GM12878 (cell line): ENCODE results near the gene RPL10A. TPM values are rescaled to one million over a fixed set of nuclear protein-coding genes. Genes with fewer than 3 reads are reported as not detected.
A peak's percentile ranks its signal among the peaks of the same experiment; 100 is the strongest.

Source experiments
- ATF7 ChIP-seq: fragments of 450-650 bp; IDR thresholded peaks from 2 replicates; pipeline ENCODE4 v1.6.1; 2016; ENCODE audit warnings: low read depth, mild to moderate bottlenecking
- BCL11A ChIP-seq: IDR thresholded peaks from 2 replicates; pipeline ENCODE4 v1.6.1; 2011; ENCODE audit warnings: low read depth, low read length
- BHLHE40 ChIP-seq, 2 experiments: fragments of 450-650 bp in 1 of 2; IDR thresholded peaks; 2 replicates each; pipeline ENCODE4 v1.6.1; 2011 to 2017; ENCODE audit warnings: low read depth in 2 of 2, borderline replicate concordance in 1 of 2, improper control_type of control experiment in 1 of 2, low read length in 1 of 2, mild to moderate bottlenecking in 1 of 2
- BRCA1 ChIP-seq: IDR thresholded peaks from 2 replicates; pipeline ENCODE4 v1.6.1; 2011; ENCODE audit warnings: low read depth, low read length, improper control_type of control experiment
- CBX3 ChIP-seq: fragments of 200-600 bp; sonication (generic); IDR thresholded peaks from 2 replicates; pipeline ENCODE4 v1.6.1; 2016; ENCODE audit warnings: low read depth, borderline replicate concordance
- EP300 ChIP-seq, 2 experiments: fragments of 150-350 bp in 1 of 2; IDR thresholded peaks; 2 replicates each; pipeline ENCODE4 v1.6.1; 2011 to 2012; ENCODE audit warnings: low read depth in 2 of 2, low read length in 2 of 2, borderline replicate concordance in 1 of 2, improper control_type of control experiment in 1 of 2, inconsistent platforms in 1 of 2; ENCODE audit not compliant: control insufficient read depth in 1 of 2
- HDGF ChIP-seq: fragments of 450-650 bp; IDR thresholded peaks from 2 replicates; pipeline ENCODE4 v1.6.1; 2016; ENCODE audit warnings: antibody characterized with exemption
- HSF1 ChIP-seq: fragments of 150-350 bp; IDR thresholded peaks from 2 replicates; pipeline ENCODE4 v1.6.1; 2014; ENCODE audit warnings: mild to moderate bottlenecking, low read depth, low read length
- IRF5 ChIP-seq: fragments of 450-650 bp; IDR thresholded peaks from 2 replicates; pipeline ENCODE4 v1.6.1; 2017; ENCODE audit warnings: borderline replicate concordance
- LARP7 ChIP-seq: fragments of 450-650 bp; IDR thresholded peaks from 2 replicates; pipeline ENCODE4 v1.6.1; 2017; ENCODE audit warnings: mild to moderate bottlenecking
- NR2C1 ChIP-seq: fragments of 450-650 bp; IDR thresholded peaks from 2 replicates; pipeline ENCODE4 v1.6.1; 2017; ENCODE audit warnings: antibody characterized with exemption, mild to moderate bottlenecking, moderate library complexity
- RB1 ChIP-seq: fragments of 450-650 bp; formaldehyde crosslinking; IDR thresholded peaks from 2 replicates; pipeline ENCODE4 v1.6.1; 2017; ENCODE audit warnings: mild to moderate bottlenecking, borderline replicate concordance
- RELA ChIP-seq: fragments of 450-650 bp; IDR thresholded peaks from 2 replicates; pipeline ENCODE4 v1.8.0; 2014; ENCODE audit warnings: borderline replicate concordance; ENCODE audit not compliant: partially characterized antibody
- SUPT20H ChIP-seq: IDR thresholded peaks from 2 replicates; pipeline ENCODE4 v1.6.1; 2011; ENCODE audit warnings: low read depth, mild to moderate bottlenecking, low read length, moderate library complexity, borderline replicate concordance; ENCODE audit not compliant: control insufficient read depth
- TCF3 ChIP-seq: IDR thresholded peaks from 2 replicates; pipeline ENCODE4 v1.6.1; 2012; ENCODE audit warnings: low read depth, mild to moderate bottlenecking, low read length, borderline replicate concordance; ENCODE audit not compliant: insufficient read depth
- WRNIP1 ChIP-seq: IDR thresholded peaks from 2 replicates; pipeline ENCODE4 v1.6.1; 2011; ENCODE audit warnings: low read depth, low read length, improper control_type of control experiment, borderline replicate concordance
- ZNF217 ChIP-seq: fragments of 450-650 bp; IDR thresholded peaks from 2 replicates; pipeline ENCODE4 v1.6.1; 2017; ENCODE audit warnings: antibody characterized with exemption, mild to moderate bottlenecking
- polyA plus RNA-seq, 11 experiments: library from polyadenylated mRNA; depleted of rRNA in 4 of 11; unstranded in 6 of 11; stranded (reverse) in 5 of 11; fragments of >200 nt; fragmentation: Nextera tagmentation in 4 of 11; fragmentation: Illumina TruSeq in 1 of 11; extraction: Ambion mirVana in 4 of 11; extraction: Trizol in 1 of 11; gene quantifications; 1 replicate in 1 of 11; 2 replicates in 10 of 11; pipeline versions ENCODE4 v1.2.1 to v1.2.3, GENCODE V29; 2011 to 2016; ENCODE audit warnings: inconsistent platforms in 2 of 11, missing spikeins in 2 of 11, low read depth in 1 of 11
- total RNA-seq, 4 experiments: library from RNA; depleted of rRNA in 3 of 4; stranded (reverse); fragments of >200 nt in 3 of 4; fragmentation: Illumina TruSeq in 1 of 4; extraction: Trizol in 1 of 4; gene quantifications; 2 replicates each; pipeline versions ENCODE4 v1.2.1 to v1.2.3, GENCODE V29; 2013 to 2021
- TF ChIP-seq, protein P1 (sequence below): IDR thresholded peaks from 2 replicates; pipeline ENCODE4 v1.6.1; 2011; ENCODE audit warnings: low read depth, low read length, improper control_type of control experiment, borderline replicate concordance
- TF ChIP-seq, protein P2 (sequence below): IDR thresholded peaks from 2 replicates; pipeline ENCODE4 v1.6.1; 2012; ENCODE audit warnings: low read depth, low read length, improper control_type of control experiment
- TF ChIP-seq, protein P3 (sequence below): fragments of 450-650 bp; formaldehyde crosslinking; IDR thresholded peaks from 2 replicates; pipeline ENCODE4 v1.4.0; 2022; ENCODE audit warnings: mild to moderate bottlenecking, moderate library complexity
- TF ChIP-seq, protein P4 (sequence below): IDR thresholded peaks from 2 replicates; pipeline ENCODE4 v1.6.1; 2012; ENCODE audit warnings: low read depth, low read length, improper control_type of control experiment

Gene RPL10A
- total and polyA plus RNA-seq, 10 of the 15 experiments (the other 5 are each of a cell fraction or from before 2014, with no cell fraction given) = 833 to 4,029 (median 2,795) TPM

GRCh38 chr6:35468181-35468979 is at the start of gene RPL10A (continued):
- TF ChIP-seq ZNF217 = 0 out of 2 replicates have a peak, but pooled peaks have one; percentile 26
- TF ChIP-seq, protein P1, sequence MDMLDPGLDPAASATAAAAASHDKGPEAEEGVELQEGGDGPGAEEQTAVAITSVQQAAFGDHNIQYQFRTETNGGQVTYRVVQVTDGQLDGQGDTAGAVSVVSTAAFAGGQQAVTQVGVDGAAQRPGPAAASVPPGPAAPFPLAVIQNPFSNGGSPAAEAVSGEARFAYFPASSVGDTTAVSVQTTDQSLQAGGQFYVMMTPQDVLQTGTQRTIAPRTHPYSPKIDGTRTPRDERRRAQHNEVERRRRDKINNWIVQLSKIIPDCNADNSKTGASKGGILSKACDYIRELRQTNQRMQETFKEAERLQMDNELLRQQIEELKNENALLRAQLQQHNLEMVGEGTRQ = no peak
- TF ChIP-seq ATF7 = no peak
- TF ChIP-seq, protein P2, sequence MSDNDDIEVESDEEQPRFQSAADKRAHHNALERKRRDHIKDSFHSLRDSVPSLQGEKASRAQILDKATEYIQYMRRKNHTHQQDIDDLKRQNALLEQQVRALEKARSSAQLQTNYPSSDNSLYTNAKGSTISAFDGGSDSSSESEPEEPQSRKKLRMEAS = peak; percentile 97
- peak; percentile 52 to 71; a peak in 3 of 4 replicates for TF ChIP-seq BHLHE40 (IDR thresholded peaks at IDR 0.05; ENCODE audit: borderline replicate concordance in 1 of 2, low read depth in 2 of 2, low read length in 1 of 2)
- 0 out of 2 replicates have a peak, but pooled peaks have one; percentile 32 for TF ChIP-seq HSF1
- no peak for TF ChIP-seq SUPT20H
- TF ChIP-seq NR2C1 = no peak
- no peak for TF ChIP-seq BCL11A
- no peak for TF ChIP-seq HDGF
- TF ChIP-seq LARP7 = peak; percentile 87
- TF ChIP-seq, protein P3, sequence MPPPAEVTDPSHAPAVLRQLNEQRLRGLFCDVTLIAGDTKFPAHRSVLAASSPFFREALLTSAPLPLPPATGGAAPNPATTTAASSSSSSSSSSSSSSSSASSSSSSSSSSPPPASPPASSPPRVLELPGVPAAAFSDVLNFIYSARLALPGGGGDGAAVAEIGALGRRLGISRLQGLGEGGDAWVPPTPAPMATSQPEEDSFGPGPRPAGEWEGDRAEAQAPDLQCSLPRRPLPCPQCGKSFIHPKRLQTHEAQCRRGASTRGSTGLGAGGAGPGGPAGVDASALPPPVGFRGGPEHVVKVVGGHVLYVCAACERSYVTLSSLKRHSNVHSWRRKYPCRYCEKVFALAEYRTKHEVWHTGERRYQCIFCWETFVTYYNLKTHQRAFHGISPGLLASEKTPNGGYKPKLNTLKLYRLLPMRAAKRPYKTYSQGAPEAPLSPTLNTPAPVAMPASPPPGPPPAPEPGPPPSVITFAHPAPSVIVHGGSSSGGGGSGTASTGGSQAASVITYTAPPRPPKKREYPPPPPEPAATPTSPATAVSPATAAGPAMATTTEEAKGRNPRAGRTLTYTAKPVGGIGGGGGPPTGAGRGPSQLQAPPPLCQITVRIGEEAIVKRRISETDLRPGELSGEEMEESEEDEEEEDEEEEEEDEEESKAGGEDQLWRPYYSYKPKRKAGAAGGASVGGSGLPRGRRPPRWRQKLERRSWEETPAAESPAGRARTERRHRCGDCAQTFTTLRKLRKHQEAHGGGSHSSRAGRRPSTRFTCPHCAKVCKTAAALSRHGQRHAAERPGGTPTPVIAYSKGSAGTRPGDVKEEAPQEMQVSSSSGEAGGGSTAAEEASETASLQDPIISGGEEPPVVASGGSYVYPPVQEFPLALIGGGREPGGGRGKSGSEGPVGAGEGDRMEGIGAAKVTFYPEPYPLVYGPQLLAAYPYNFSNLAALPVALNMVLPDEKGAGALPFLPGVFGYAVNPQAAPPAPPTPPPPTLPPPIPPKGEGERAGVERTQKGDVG (CRISPR knock-in tag) = no peak
- TF ChIP-seq BRCA1 = peak; percentile 98
- TF ChIP-seq IRF5 = peak; percentile 89
- TF ChIP-seq TCF3 = peak; percentile 77
- no peak for TF ChIP-seq EP300 (IDR thresholded peaks at IDR 0.05; ENCODE audit: borderline replicate concordance in 1 of 2, control insufficient read depth in 1 of 2, low read depth in 2 of 2, low read length in 2 of 2)
- TF ChIP-seq RB1 = peak; percentile 91; the same call in 1 of the 2 replicates
- no peak for TF ChIP-seq CBX3
- TF ChIP-seq RELA = no peak
- no peak for TF ChIP-seq WRNIP1
- TF ChIP-seq, protein P4, sequence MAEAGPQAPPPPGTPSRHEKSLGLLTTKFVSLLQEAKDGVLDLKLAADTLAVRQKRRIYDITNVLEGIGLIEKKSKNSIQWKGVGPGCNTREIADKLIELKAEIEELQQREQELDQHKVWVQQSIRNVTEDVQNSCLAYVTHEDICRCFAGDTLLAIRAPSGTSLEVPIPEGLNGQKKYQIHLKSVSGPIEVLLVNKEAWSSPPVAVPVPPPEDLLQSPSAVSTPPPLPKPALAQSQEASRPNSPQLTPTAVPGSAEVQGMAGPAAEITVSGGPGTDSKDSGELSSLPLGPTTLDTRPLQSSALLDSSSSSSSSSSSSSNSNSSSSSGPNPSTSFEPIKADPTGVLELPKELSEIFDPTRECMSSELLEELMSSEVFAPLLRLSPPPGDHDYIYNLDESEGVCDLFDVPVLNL = no peak
